GM21529 (cell line): ENCODE data around the gene TMEM43.

Experiments used
- ATAC-seq: cut with Tn5 transposase; IDR thresholded peaks from one replicate; pipeline ENCODE4 v1.9.1; 2021; ENCODE audit not compliant: unreplicated experiment

Gene TMEM43

GRCh38 chr3:14121859-14122258, 3.0 kb upstream of the TMEM43 start:
- no peak for ATAC-seq

GRCh38 chr3:14122301-14122700, 2.6 kb upstream of the TMEM43 start:
- no peak for ATAC-seq

- ATAC-seq = no peak
Observed at GRCh38 chr3:14123308-14124222, 1.3 kb upstream of the TMEM43 start.

- ATAC-seq = peak; percentile 55
Observed at GRCh38 chr3:14124223-14124614, 633 bp upstream of the TMEM43 start.

GRCh38 chr3:14125193-14126016, 553 bp downstream of the TMEM43 start:
- peak; percentile 23 for ATAC-seq

GRCh38 chr3:14126017-14126886, 1.4 kb downstream of the TMEM43 start:
- ATAC-seq = no peak

- no peak for ATAC-seq
Observed at GRCh38 chr3:14126887-14127505, 2.1 kb downstream of the TMEM43 start.

- ATAC-seq = no peak
Observed at GRCh38 chr3:14127516-14128161, 2.8 kb downstream of the TMEM43 start.

GRCh38 chr3:14128724-14129123, 3.9 kb downstream of the TMEM43 start:
- no peak for ATAC-seq

- ATAC-seq = no peak
Observed at GRCh38 chr3:14129296-14129695, 4.4 kb downstream of the TMEM43 start.

- no peak for ATAC-seq
Observed at GRCh38 chr3:14130230-14130629, 5.4 kb downstream of the TMEM43 start.

GRCh38 chr3:14130707-14131106, 5.9 kb downstream of the TMEM43 start:
- no peak for ATAC-seq

GRCh38 chr3:14131134-14131533, 6.3 kb downstream of the TMEM43 start:
- no peak for ATAC-seq

- ATAC-seq = no peak
Observed at GRCh38 chr3:14132120-14132519, 7.3 kb downstream of the TMEM43 start.

GRCh38 chr3:14132689-14133088, 7.8 kb downstream of the TMEM43 start:
- ATAC-seq = no peak

GRCh38 chr3:14133188-14133800, 8.4 kb downstream of the TMEM43 start:
- ATAC-seq = no peak

GRCh38 chr3:14133876-14134275, 9.0 kb downstream of the TMEM43 start:
- no peak for ATAC-seq

GRCh38 chr3:14134291-14134690, 9.4 kb downstream of the TMEM43 start:
- no peak for ATAC-seq

- ATAC-seq = no peak
Observed at GRCh38 chr3:14135581-14135980, 10.7 kb downstream of the TMEM43 start.

- no peak for ATAC-seq
Observed at GRCh38 chr3:14137004-14137403, 12.2 kb downstream of the TMEM43 start.
